CD14-positive monocyte (primary cell): ENCODE results near the gene HSPA4. TPM values are rescaled to one million over a fixed set of nuclear protein-coding genes. Genes with fewer than 3 reads are reported as not detected.

Experiments
- DNase-seq, 3 donors: peaks; one replicate each; pipeline ENCODE4 v3.0.0-alpha.2; 2011 to 2022
- H2AFZ ChIP-seq: 2 replicates; pipeline ENCODE4 v1.6.0; 2012; ENCODE audit warnings: mild to moderate bottlenecking, low read depth, low read length, inconsistent platforms; ENCODE audit not compliant: insufficient read depth, poor library complexity, severe bottlenecking
- H3K27ac ChIP-seq, 2 donors: 1 replicate in 1 of 2; 2 replicates in 1 of 2; pipeline ENCODE4 v1.5.1; 2012 to 2013; ENCODE audit warnings: low read length in 2 of 2, control low read depth in 1 of 2, inconsistent platforms in 1 of 2, low read depth in 1 of 2, mild to moderate bottlenecking in 1 of 2
- H3K27me3 ChIP-seq, 2 donors: one replicate each; pipeline versions ENCODE4 v1.6.0 to v1.6.1; 2011 to 2013; ENCODE audit warnings: low read length in 2 of 2; ENCODE audit not compliant: control insufficient read depth in 2 of 2, insufficient read depth in 2 of 2
- H3K36me3 ChIP-seq, 2 donors: replicated peaks in 1 of 2; 1 replicate in 1 of 2; 2 replicates in 1 of 2; pipeline versions ENCODE4 v1.5.1 to v1.6.1; 2012 to 2013; ENCODE audit warnings: low read length in 2 of 2, control low read depth in 1 of 2, inconsistent platforms in 1 of 2, mild to moderate bottlenecking in 1 of 2; ENCODE audit not compliant: insufficient read depth in 2 of 2, control insufficient read depth in 1 of 2
- H3K4me1 ChIP-seq, 2 donors: 1 replicate in 1 of 2; 2 replicates in 1 of 2; pipeline versions ENCODE4 v1.5.1 to v1.6.1; 2012 to 2013; ENCODE audit warnings: low read length in 2 of 2, control low read depth in 1 of 2, inconsistent platforms in 1 of 2, mild to moderate bottlenecking in 1 of 2, moderate library complexity in 1 of 2; ENCODE audit not compliant: insufficient read depth in 2 of 2, control insufficient read depth in 1 of 2
- H3K4me2 ChIP-seq: replicated peaks from 2 replicates; pipeline ENCODE3; 2012; ENCODE audit warnings: low read length, moderate library complexity, mild to moderate bottlenecking; ENCODE audit not compliant: poor library complexity, severe bottlenecking; ENCODE audit errors: extremely low read depth
- H3K4me3 ChIP-seq, 3 experiments: fragments of 200-600 bp in 1 of 3; sonication (generic) in 1 of 3; replicated peaks in 1 of 3; 1 replicate in 2 of 3; 2 replicates in 1 of 3; pipeline ENCODE4 v1.5.1; 2011 to 2013; ENCODE audit warnings: low read length in 3 of 3, mild to moderate bottlenecking in 3 of 3, control low read depth in 2 of 3, low read depth in 2 of 3, inconsistent platforms in 1 of 3, moderate library complexity in 1 of 3
- H3K79me2 ChIP-seq: 2 replicates; pipeline ENCODE4 v1.6.0; 2012; ENCODE audit warnings: mild to moderate bottlenecking, control low read depth, inconsistent platforms, low read length, moderate library complexity; ENCODE audit not compliant: insufficient read depth
- H3K9ac ChIP-seq: 2 replicates; pipeline ENCODE4 v1.6.0; 2017; ENCODE audit warnings: low read length, mild to moderate bottlenecking; ENCODE audit not compliant: insufficient read depth, poor library complexity, severe bottlenecking
- H3K9me3 ChIP-seq, 2 donors: replicated peaks in 1 of 2; 1 replicate in 1 of 2; 2 replicates in 1 of 2; pipeline versions ENCODE4 v1.5.1 to v1.6.1; 2012 to 2013; ENCODE audit warnings: low read length in 2 of 2, control low read depth in 1 of 2; ENCODE audit not compliant: control insufficient read depth in 1 of 2, insufficient read depth in 1 of 2
- H4K20me1 ChIP-seq: 2 replicates; pipeline ENCODE4 v1.6.0; 2012; ENCODE audit warnings: mild to moderate bottlenecking, low read length, control low read depth, moderate library complexity; ENCODE audit not compliant: insufficient read depth
- H3K27ac Mint-ChIP-seq, 7 donors: one replicate each; pipeline ENCODE4 v1.8.0; 2020; ENCODE audit warnings: mild to moderate bottlenecking in 7 of 7, mixed read lengths in 7 of 7, moderate library complexity in 6 of 7, inconsistent platforms in 2 of 7
- H3K27me3 Mint-ChIP-seq, 3 donors: one replicate each; pipeline ENCODE4 v1.8.0; 2021 to 2022; ENCODE audit warnings: low read depth in 3 of 3, mild to moderate bottlenecking in 3 of 3, mixed read lengths in 3 of 3, moderate library complexity in 3 of 3, inconsistent platforms in 1 of 3
- H3K36me3 Mint-ChIP-seq, 2 donors: one replicate each; pipeline ENCODE4 v1.8.0; 2020; ENCODE audit warnings: mixed read lengths in 2 of 2, inconsistent platforms in 1 of 2, mild to moderate bottlenecking in 1 of 2
- H3K4me1 Mint-ChIP-seq: one replicate; pipeline ENCODE4 v1.8.0; 2020; ENCODE audit warnings: mild to moderate bottlenecking, mixed read lengths
- H3K4me3 Mint-ChIP-seq, 2 donors: one replicate each; pipeline ENCODE4 v1.8.0; 2020; ENCODE audit warnings: mild to moderate bottlenecking in 2 of 2, mixed read lengths in 2 of 2, moderate library complexity in 1 of 2
- H3K9me3 Mint-ChIP-seq, 7 donors: one replicate each; pipeline ENCODE4 v1.8.0; 2020 to 2022; ENCODE audit warnings: mixed read lengths in 7 of 7, mild to moderate bottlenecking in 6 of 7, moderate library complexity in 6 of 7, inconsistent platforms in 2 of 7
- WGBS: methylation state at CpG from one replicate; pipeline ENCODE4 v1.1.5; 2013; ENCODE audit warnings: missing lambda C conversion rate; ENCODE audit not compliant: insufficient coverage; 5-methylcytosine and 5-hydroxymethylcytosine counted together
- intact Hi-C, 2 donors: fragments of 100-400 bp; cut with micrococcal nuclease; formaldehyde crosslinking; loops; one replicate each; pipeline versions ENCODE4 v1.15.0 to v1.15.1; 2023
- polyA plus RNA-seq, 3 donors: library from polyadenylated mRNA; depleted of rRNA in 1 of 3; unstranded in 2 of 3; stranded (reverse) in 1 of 3; fragments of 300-500 nt in 2 of 3; fragments of >200 nt in 1 of 3; fragmentation: Illumina TruSeq in 2 of 3; gene quantifications; 1 replicate in 2 of 3; 2 replicates in 1 of 3; pipeline ENCODE4 v1.2.3, GENCODE V29; 2012 to 2021
- TF ChIP-seq, protein P1 (sequence below): fragments of 200-600 bp; IDR thresholded peaks from one replicate; pipeline ENCODE4 v1.8.0; 2022; ENCODE audit warnings: antibody characterized with exemption, mild to moderate bottlenecking

Gene HSPA4
- polyA plus RNA-seq, 3 donors = 15.7 to 52.0 (median 27.7) TPM

GRCh38 chr5:133049726-133050048 is 2.1 kb upstream of the HSPA4 start:
- peaks cover 3% of the 10 kb centered on the region in 2 donors for H3K36me3 Mint-ChIP-seq
- Histone ChIP-seq H3K9me3 (no peaks in the 10 kb centered on the region), H2AFZ (no peak overlapping the region), H3K9ac (no peak overlapping the region), H4K20me1 (peaks cover 19% of the 10 kb centered on the region), H3K27me3 (no peaks in the 10 kb centered on the region), H3K4me2 (no peak overlapping the region), H3K79me2 (peaks cover 39% of the 10 kb centered on the region), H3K4me1 (peaks cover 19 to 25% of the 10 kb centered on the region in 2 donors), H3K27ac (no peak overlapping the region), H3K36me3 (no peaks in the 10 kb centered on the region), H3K4me3 (no peak overlapping the region)
- no peak overlapping the region for H3K27ac Mint-ChIP-seq
- H3K27me3 Mint-ChIP-seq = peaks cover 0 to 1% (median 0%) of the 10 kb centered on the region in 3 donors
- H3K9me3 Mint-ChIP-seq = peaks cover 0 to 4% (median 0%) of the 10 kb centered on the region in 7 donors
- peaks cover 22% of the 10 kb centered on the region for H3K4me1 Mint-ChIP-seq
- intact Hi-C loops = loop anchor here in 1 of 2 donors (2.0 to 10.0 kb wide), 3 partner anchors 23 to 1325 kb away; partner anchors contain the start of genes GDF9, UBE2B, UQCRQ and ZCCHC10
- 88% methylated on average over 1 of the region's 1 CpG for WGBS
- no peak overlapping the region for H3K4me3 Mint-ChIP-seq
- TF ChIP-seq, protein P1, sequence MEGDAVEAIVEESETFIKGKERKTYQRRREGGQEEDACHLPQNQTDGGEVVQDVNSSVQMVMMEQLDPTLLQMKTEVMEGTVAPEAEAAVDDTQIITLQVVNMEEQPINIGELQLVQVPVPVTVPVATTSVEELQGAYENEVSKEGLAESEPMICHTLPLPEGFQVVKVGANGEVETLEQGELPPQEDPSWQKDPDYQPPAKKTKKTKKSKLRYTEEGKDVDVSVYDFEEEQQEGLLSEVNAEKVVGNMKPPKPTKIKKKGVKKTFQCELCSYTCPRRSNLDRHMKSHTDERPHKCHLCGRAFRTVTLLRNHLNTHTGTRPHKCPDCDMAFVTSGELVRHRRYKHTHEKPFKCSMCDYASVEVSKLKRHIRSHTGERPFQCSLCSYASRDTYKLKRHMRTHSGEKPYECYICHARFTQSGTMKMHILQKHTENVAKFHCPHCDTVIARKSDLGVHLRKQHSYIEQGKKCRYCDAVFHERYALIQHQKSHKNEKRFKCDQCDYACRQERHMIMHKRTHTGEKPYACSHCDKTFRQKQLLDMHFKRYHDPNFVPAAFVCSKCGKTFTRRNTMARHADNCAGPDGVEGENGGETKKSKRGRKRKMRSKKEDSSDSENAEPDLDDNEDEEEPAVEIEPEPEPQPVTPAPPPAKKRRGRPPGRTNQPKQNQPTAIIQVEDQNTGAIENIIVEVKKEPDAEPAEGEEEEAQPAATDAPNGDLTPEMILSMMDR = no peak
- DNase-seq = no peak

DNA sequence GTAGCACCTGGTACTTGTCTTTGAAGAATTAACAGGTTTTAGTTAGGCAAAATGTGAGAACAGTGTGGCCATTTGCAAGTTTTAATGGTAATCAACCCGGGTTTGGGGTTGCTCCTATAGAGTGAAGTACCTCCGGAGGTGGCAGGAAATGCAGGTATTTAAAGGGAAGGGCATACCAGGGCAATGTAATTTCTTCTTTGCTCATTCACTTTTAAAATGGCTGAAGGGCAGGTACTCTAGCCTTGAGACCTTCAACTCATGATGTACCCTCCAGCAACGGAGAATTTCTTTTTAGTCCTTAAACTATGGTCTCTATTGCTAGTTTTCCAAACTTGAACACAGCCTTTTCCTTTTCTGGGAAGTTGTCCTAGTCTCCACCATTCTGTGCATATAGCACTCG is 1.3 kb upstream of the HSPA4 start:
- peak overlapping the region in 6 of 7 donors; percentile 78 to 99 (median 99) for H3K27ac Mint-ChIP-seq
- H3K27me3 Mint-ChIP-seq = peaks cover 0 to 1% (median 0%) of the 10 kb centered on the region in 3 donors
- Histone ChIP-seq H3K36me3 (no peaks in the 10 kb centered on the region), H3K27ac (peak overlapping the region in 1 of 2 donors; percentile 99), H3K4me1 (peaks cover 19 to 25% of the 10 kb centered on the region in 2 donors), H3K27me3 (no peaks in the 10 kb centered on the region), H2AFZ (peak overlapping the region; percentile 95), H3K9me3 (no peaks in the 10 kb centered on the region), H3K79me2 (peaks cover 47% of the 10 kb centered on the region), H3K4me2 (peak overlapping the region; percentile 88), H3K9ac (peak overlapping the region; percentile 98), H3K4me3 (peak overlapping the region in 1 of 3 experiments; percentile 92), H4K20me1 (peaks cover 28% of the 10 kb centered on the region)
- peak overlapping the region; percentile 91 to 95 for H3K4me3 Mint-ChIP-seq
- intact Hi-C loops = loop anchor here in 1 of 2 donors (2.0 to 10.0 kb wide), 3 partner anchors 24 to 1324 kb away; partner anchors contain the start of genes GDF9, UBE2B, UQCRQ and ZCCHC10
- H3K9me3 Mint-ChIP-seq = peaks cover 0 to 4% (median 0%) of the 10 kb centered on the region in 7 donors
- WGBS = 50% methylated on average over 2 of the region's 4 CpGs
- TF ChIP-seq, protein P1 = no peak
- H3K36me3 Mint-ChIP-seq = peaks cover 3 to 4% of the 10 kb centered on the region in 2 donors
- peaks cover 22% of the 10 kb centered on the region for H3K4me1 Mint-ChIP-seq
- DNase-seq = no peak
